Activated CD8-positive, alpha-beta memory T cell treated with anti-CD3 and anti-CD28 coated beads, Interleukin-2, amount 50 U/mL, for 1 hour (primary cell): ENCODE data around the gene TMEM234.
"Not testable (repeated sequence)": the region's sequence is repeated elsewhere in the genome, so short reads cannot be mapped to it uniquely, and the experiment has no call there.

Source experiments
- DNase-seq: peaks from one replicate; pipeline ENCODE4 v3.0.0-alpha.2; 2020; ENCODE audit errors: extremely low read depth

TMEM234 gene

DNA sequence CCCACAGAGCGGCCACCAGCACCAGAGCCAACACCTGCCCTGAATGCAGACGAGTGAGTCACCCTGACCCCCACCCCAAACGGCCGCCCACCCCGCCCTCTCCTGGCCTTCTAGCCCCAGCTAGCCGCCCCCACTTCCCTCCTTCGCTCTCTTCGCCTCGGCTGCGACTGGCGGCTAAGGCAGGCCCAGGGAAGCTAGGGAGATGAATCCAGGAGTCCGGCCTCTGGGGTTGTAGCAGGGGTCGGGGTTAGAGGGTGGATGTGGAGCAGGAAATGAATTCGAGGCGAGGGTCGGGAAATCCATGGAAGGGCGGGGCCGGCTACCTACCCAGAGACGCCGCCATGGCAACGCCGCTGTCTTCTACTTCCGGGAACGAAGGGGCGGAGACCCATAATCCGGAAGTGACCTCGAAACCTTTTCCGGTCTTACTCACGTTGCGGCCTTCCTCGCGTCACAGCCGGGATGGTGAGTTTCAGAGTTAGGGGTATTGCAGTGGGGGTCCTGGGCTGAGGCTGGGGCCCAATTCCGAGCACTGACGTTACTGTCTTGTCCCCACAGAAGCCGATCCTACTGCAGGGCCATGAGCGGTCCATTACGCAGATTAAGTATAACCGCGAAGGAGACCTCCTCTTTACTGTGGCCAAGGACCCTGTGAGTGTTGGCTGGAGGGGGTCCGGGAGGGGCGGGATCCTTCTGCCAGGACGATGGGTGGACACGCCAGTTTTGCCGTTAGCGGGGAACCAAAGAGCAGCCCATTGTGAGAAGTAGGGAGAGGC, at the start of gene TMEM234, which contains the start of gene EIF3I:
TSS of gene TMEM234 (minus strand) at position 374 of the 776 bp plus-strand sequence. CDS start at position 343, 31 bp downstream.
TSS of gene EIF3I (plus strand) at position 428 of the 776 bp plus-strand sequence. CDS start at position 463, 35 bp downstream.
- DNase-seq: peak; percentile 84

GRCh38 chr1:32269744-32270143, 47.6 kb upstream of the TMEM234 start:
- no peak for DNase-seq

DNA sequence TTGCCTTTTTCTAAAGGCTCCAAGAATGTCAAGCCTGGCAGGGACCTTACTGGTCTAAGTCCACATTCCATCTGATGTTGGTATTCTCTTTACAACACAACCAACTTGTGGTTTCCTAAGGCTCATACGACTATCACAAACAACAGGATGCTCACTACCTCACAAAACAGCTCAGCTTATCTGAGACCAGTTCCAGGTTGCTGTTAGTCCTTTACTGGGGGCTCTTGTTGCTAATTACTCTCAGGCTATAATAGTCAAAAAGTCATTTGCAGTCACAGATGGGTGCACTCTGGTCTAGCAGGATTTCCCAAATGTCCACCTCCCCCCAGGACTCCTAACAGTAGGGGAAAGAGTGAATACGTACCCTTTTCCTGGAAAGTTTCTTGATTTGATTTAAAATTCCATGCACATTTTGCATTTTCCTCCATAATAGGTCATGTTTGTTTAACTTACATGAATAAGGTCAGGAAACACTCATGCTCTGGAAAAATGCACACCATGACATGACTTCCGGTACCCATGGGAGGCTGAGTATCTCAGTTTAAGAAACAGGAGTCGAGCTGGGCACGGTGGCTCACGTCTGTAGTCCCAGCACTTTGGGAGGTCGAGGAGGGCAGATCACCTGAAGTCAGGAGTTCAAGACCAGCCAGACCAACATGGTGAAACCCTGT, 44.9 kb upstream of the TMEM234 start:
- no peak for DNase-seq

DNA sequence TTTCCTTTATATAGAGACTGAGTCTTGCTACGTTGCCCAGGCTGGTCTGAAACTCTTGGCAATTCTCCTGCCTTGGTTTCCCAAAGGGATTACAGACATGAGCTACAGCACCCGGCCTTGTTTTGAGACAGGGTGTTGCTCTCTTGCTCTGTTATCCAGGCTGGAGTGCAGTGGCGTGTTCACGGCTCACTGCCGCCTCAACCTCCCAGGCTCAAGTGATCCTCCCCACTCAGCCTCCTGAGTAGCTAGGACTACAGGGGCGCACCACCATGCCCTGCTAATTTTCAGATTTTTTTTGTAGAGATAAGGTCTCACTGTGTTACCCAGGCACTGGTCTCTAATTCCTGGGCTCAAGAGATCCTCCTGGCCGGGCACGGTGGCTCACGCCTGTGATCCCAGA, 43.7 kb upstream of the TMEM234 start:
- no peak for DNase-seq

DNA sequence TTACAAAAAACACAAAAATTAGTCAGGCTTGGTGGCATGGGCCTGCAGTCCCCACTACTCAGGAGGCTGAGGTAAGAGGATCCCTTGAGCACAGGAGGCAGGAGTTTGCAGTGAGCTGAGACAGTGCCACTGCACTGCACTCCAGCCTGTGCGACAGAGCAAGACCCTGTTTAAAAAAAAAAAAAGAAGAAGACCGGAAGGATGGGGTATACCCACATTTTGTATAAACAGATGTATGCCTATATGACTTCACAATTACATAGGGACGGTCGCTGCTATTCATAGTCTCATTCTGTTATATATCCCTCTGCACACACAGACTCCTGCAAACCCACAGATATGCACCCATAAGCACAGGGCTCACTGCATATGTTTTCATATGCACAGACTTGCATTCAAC, 41.6 kb upstream of the TMEM234 start:
- no peak for DNase-seq

DNA sequence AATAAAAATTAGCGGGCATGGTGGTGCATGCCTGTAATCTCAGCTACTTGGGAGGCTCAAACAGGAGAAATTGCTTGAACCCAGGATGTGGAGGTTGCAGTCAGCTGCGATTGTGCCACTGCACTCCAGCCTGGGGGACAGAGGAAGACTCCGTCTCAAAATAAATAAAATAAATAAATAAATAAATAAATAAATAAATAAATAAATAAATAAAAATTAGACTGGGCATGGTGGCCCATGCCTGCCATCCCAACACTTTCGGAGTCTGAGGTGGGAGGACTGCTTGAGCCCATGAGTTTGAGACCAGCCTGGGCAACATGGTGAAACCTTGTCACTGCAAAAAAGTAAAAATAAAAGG, 41.1 kb upstream of the TMEM234 start:
- not testable (repeated sequence) for DNase-seq

DNA sequence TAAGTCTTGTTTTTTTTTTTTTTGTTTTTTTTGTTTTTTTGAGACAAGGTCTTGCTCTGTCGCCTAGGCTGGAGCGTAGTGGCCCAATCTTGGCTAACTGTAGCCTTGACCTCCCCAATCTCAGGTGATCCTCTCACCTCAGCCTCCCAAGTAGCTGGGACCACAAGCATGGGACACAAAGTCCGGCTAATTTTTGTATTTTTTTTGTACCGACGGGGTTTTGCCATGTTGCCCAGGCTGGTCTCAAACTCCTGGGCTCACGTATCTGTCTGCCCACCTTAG, 35.0 kb upstream of the TMEM234 start:
- no peak for DNase-seq

DNA sequence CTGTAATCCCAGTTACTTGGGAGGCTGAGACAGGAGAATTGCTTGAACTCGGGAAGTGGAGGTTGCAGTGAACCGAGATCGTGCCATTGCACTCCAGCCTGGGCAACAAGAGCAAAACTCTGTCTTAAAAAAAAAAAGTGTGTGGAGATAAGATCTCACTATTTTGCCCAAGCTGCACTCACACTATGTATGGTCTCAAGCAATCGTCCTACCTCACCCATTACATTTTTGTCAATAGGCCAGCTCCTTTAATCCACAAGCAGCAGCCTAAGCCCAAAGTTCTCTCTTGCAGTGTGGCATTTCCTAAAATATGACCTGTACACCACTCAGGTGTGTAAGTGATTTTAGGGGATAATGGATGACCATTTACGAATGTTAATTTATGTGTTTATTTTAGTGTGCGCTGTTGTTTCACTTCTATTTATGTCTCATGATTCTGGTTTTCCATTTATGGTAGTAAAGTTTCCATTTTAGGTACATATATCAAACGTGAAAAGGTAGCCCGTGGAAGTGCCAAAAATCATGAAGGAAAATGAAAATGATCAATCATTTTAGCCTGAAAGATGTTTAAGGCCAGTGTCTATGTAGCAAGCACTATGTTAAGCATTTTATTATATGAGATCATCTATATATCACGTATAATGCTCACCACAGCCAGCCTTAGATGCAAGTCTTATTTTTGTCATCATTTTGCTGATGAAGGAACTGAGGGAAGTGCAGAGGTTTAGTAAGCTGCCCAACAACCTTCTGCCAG, 34.5 kb upstream of the TMEM234 start:
- no peak for DNase-seq

DNA sequence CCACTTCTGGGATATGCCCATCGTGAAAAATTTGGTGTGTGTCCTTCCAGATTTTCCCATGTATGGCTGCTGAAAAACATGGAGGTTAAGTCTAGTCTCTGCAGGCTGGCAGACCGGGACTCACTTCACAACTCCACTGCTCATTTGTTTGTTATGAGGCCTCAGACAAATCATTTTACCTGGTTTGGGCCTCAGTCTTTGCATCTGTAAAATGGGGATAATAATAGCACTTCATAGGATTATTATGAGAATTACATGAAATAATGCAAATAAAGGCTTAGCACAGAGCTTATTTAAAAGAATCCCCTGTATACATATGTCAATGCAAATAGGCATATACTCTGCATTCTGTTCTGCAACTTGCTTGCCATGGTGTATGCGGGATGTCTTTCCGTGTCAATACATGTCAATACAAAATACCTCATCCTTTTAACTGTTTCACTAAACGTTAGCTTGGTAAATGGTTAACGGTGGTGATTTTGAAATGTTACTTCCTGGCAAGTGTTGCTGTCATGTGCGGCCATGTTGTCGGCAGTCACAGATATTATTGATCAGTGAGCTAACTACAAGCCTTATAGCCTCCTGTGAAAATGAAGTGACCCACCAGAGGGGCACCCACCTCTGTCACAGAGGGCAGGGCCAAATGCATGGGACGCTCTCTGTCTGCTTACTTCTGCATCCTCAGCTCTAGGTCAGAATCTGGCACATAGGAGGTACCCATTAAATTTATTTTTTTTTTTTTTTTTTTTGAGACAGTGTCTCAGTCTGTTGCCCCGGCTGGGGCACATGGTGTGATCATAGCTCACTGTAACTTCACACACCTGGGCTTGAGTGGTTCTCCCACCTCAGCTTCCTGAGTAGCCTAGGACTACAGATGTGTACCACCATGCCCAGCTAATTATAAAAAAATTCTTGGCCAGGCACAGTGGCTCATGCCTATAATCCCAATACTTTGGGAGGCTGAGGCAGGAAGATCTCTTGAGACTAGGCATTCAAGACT, 33.2 kb upstream of the TMEM234 start:
- no peak for DNase-seq

DNA sequence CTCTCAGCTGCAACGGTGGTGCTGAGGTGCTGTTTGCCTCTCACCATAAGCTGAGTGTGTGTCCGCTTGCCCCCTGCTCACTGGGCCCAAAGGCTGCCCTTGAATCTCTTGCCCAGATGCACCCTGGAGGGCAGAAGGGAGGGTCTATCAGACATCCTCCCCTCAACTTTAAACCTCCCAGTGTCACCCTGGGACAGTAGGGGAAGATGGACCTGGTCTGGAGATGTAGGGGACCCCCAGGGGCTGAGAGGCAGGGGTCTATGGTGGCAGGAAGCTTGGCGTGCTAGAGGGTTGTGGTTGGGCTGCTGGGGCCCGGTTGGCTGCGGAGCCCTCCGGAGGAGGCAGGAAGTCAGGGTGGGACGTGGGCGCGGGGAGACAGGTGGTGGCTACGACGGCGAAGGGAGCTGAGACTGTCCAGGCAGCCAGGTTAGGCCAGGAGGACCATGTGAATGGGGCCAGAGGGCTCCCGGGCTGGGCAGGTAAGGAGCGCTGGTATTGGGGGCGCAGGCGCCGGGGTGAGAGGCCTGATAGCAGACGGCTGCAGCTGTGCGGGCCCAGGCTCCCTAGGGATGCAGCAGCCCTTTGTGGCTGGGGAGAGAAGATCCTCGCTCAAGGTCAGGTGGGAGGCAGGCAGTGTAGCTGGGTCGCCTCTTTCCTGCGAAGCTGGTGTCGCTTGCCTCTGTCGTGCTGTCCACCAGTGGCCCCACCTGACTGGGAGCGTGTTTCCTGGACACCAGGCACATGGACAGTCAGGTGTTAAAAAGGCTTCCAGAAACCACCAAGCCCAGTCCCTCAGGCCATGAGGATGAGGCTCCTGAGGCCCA, 29.0 kb upstream of the TMEM234 start, which contains the start of gene LCK:
TSS of gene LCK (plus strand) at position 373 of the 824 bp plus-strand sequence. CDS start 23,065 bp downstream, outside the sequence.
- DNase-seq: no peak

- peak; percentile 79 for DNase-seq
These were observed 27.8 kb upstream of the TMEM234 start for GRCh38 chr1:32249831-32250525.

DNA sequence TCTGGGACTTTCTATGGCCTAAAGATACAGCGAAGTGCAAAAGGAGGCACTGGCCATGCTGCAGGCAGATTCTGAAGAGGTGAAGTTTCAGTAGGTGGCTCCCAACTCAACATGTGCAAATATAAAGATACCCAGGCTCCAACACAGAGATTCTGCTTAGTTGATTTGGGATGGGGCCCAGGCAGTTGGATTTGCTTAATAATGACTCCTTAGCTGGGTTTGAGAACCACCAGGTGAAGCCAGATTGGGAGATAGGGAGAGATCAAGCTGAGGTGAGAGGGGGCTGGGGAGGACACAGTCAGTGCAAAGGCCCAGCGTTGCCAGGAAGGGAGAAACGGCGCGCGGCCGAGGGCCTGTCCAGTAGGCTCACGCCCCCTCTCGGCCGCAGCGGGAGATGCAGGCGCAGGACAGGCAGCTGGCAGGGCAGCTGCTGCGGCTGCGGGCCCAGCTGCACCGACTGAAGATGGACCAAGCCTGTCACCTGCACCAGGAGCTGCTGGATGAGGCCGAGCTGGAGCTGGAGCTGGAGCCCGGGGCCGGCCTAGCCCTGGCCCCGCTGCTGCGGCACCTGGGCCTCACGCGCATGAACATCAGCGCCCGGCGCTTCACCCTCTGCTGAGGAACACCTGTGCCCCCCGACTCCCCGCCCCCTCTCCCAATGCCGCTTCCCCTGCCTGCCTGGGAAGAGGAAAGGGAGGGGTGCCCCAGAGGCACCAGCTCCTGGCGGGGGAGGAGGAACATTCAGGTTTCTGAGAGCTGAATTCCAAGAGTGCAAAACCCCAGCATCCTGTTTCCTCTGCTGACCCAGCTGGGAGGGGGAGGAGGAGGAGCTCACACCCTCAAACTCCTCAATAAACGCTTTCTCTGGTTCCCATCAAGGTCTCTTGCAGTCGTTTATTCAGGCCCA, 26.1 kb upstream of the TMEM234 start:
- DNase-seq: no peak

GRCh38 chr1:32247452-32247851, 25.3 kb upstream of the TMEM234 start:
- no peak for DNase-seq

- no peak for DNase-seq
These were observed 24.7 kb upstream of the TMEM234 start, which contains the start of gene FAM167B for GRCh38 chr1:32246888-32247273. Gene FAM167B, plus strand, starts transcription at chr1:32247222. Its CDS starts 200 bp downstream, at chr1:32247422.

DNA sequence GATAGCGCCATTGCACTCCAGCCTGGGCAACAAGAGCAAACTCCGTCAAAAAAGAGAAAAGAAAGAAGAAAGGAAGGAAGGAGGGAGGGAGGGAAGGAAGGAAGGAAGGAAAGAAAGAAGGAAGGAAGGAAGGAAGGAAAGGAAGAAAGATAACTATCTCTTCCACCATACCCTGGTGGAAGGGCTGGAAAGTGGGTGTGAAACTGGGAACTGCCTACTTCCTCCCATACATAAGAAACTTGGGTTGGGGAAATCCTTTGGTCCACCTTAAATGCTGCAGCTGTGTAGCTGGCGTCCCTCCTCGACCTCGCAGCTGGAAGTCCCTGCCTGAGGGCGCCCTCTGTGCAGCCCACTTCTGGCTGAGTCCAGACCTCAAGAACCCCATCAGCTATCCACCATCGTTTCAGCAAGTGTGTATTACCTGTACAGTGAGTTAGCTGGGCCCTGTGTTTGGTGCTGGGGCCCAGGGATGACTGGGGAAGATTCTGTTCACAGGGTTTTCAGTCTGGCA, 20.2 kb upstream of the TMEM234 start:
- no peak for DNase-seq

GRCh38 chr1:32241001-32241763, 19.0 kb upstream of the TMEM234 start:
- DNase-seq: no peak

DNA sequence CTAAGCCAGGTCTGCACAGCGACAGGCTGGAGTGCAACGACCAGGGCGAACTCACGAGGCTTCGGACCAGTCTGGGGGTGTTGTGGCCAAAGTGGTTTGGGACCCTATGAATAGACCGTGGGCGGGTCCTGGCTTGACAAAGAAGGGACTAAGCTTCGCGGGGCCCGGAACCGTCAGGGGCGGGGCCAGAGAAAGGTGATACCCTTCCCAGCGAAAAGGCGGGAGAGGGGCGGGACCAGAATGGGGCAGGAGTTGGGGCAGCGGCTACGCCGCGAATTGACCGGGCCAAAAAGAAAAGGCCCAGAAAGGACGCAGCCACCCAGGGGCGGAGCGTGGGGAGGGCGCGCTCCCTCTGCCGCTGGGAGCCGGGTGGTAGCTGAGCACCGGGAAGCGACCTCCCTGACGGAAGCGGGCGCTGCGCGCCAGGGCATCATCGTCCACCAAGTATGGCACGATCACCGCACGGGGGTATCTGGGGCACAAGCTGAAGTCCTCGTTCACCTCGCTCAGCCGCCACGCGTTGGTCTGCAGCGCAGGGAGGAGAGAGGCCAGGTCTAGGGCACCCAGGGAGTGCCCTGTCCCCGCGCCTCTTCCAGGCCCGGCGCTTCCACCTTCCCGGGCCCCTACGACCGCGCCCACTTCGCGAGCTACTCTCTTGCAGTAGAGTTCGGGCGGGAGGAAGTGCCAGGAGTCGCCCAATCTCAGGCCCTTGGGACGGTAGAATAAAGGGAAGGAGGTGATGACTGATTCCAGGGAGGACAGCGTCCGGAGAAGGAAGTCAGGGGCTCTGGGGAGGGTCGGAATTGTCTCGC, 18.2 kb upstream of the TMEM234 start:
- DNase-seq: no peak
